ENCODE measurements around the gene GRIA4. TPM values are rescaled to one million over a fixed set of nuclear protein-coding genes. Genes with fewer than 3 reads are reported as not detected.

GRIA4 gene
- total and polyA plus RNA-seq, 4 donors, result not detected

DNA sequence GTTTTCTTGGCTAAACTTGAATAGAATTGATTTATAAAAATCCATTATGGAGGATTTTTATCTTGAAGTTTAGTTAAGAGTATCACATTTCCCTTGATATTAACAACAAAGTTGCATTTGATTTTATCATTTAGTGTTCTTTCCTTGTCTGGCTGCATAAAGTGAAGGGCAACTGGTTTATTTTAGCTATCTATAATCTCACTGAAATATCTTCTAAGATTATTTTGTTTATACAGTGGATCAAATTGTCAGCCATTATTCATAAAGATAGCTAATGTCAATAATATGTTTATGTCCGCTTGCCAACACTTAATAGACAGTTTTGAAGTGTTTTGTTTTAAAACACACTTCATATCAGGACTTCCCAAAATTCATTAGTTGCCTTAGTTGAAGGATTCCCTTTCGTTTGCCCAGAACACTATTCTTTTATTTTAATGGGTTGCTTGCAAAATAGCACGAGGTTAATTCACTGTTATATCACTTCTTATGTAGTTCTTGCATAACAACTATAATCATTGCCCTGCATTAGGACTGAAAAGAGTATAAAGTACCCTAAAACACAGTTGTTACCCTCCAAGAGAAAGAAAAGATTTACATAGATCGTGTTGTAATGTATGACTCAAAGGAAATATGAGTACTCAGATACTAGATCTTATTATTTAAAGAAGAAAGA lies 339.2 kb downstream of the GRIA4 start (continued):
- TF ChIP-seq, protein P1, sequence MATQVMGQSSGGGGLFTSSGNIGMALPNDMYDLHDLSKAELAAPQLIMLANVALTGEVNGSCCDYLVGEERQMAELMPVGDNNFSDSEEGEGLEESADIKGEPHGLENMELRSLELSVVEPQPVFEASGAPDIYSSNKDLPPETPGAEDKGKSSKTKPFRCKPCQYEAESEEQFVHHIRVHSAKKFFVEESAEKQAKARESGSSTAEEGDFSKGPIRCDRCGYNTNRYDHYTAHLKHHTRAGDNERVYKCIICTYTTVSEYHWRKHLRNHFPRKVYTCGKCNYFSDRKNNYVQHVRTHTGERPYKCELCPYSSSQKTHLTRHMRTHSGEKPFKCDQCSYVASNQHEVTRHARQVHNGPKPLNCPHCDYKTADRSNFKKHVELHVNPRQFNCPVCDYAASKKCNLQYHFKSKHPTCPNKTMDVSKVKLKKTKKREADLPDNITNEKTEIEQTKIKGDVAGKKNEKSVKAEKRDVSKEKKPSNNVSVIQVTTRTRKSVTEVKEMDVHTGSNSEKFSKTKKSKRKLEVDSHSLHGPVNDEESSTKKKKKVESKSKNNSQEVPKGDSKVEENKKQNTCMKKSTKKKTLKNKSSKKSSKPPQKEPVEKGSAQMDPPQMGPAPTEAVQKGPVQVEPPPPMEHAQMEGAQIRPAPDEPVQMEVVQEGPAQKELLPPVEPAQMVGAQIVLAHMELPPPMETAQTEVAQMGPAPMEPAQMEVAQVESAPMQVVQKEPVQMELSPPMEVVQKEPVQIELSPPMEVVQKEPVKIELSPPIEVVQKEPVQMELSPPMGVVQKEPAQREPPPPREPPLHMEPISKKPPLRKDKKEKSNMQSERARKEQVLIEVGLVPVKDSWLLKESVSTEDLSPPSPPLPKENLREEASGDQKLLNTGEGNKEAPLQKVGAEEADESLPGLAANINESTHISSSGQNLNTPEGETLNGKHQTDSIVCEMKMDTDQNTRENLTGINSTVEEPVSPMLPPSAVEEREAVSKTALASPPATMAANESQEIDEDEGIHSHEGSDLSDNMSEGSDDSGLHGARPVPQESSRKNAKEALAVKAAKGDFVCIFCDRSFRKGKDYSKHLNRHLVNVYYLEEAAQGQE (IDR thresholded peaks at IDR 0.05), result no peak
- TF ChIP-seq, protein P2, sequence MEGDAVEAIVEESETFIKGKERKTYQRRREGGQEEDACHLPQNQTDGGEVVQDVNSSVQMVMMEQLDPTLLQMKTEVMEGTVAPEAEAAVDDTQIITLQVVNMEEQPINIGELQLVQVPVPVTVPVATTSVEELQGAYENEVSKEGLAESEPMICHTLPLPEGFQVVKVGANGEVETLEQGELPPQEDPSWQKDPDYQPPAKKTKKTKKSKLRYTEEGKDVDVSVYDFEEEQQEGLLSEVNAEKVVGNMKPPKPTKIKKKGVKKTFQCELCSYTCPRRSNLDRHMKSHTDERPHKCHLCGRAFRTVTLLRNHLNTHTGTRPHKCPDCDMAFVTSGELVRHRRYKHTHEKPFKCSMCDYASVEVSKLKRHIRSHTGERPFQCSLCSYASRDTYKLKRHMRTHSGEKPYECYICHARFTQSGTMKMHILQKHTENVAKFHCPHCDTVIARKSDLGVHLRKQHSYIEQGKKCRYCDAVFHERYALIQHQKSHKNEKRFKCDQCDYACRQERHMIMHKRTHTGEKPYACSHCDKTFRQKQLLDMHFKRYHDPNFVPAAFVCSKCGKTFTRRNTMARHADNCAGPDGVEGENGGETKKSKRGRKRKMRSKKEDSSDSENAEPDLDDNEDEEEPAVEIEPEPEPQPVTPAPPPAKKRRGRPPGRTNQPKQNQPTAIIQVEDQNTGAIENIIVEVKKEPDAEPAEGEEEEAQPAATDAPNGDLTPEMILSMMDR (IDR thresholded peaks at IDR 0.05; ENCODE audit: low read depth, low read length, missing input control), result no peak
- TF ChIP-seq RAD21 (IDR thresholded peaks at IDR 0.05), result no peak

- DNase-seq (ENCODE audit: low spot score), result no peak
- Histone ChIP-seq H3K9me3 (ENCODE audit: control insufficient read depth in 4 of 4, low read length in 3 of 4) (no peaks in the 10 kb centered on the region), H3K27ac (ENCODE audit: low read depth in 1 of 2, low read length in 2 of 2) (no peak overlapping the region), H3K36me3 (ENCODE audit: control insufficient read depth in 4 of 4, insufficient read depth in 3 of 4, low read depth in 1 of 4, low read length in 3 of 4) (no peaks in the 10 kb centered on the region), H3K4me1 (ENCODE audit: control insufficient read depth in 4 of 4, insufficient read depth in 4 of 4, low read length in 3 of 4) (no peaks in the 10 kb centered on the region), H3K4me3 (ENCODE audit: low read depth in 1 of 3, low read length in 3 of 3) (no peak overlapping the region), H3K27me3 (ENCODE audit: control insufficient read depth in 4 of 4, insufficient read depth in 4 of 4, low read length in 3 of 4) (no peaks in the 10 kb centered on the region), H3K9ac (ENCODE audit: low read depth in 1 of 2, low read length in 2 of 2) (no peak overlapping the region)
- TF ChIP-seq, protein P1 (IDR thresholded peaks at IDR 0.05), result no peak
- TF ChIP-seq RXRA (IDR thresholded peaks at IDR 0.05) (no peak), EGR1 (IDR thresholded peaks at IDR 0.05; ENCODE audit: low read depth in 2 of 2) (no peak), ATF3 (IDR thresholded peaks at IDR 0.05) (no peak), JUND (IDR thresholded peaks at IDR 0.05) (no peak), HNF4A (conservative IDR thresholded peaks at IDR 0.05) (no peak)
- TF ChIP-seq, protein P2 (IDR thresholded peaks at IDR 0.05; ENCODE audit: low read depth, low read length, missing input control), result no peak
- TF ChIP-seq, protein P3, sequence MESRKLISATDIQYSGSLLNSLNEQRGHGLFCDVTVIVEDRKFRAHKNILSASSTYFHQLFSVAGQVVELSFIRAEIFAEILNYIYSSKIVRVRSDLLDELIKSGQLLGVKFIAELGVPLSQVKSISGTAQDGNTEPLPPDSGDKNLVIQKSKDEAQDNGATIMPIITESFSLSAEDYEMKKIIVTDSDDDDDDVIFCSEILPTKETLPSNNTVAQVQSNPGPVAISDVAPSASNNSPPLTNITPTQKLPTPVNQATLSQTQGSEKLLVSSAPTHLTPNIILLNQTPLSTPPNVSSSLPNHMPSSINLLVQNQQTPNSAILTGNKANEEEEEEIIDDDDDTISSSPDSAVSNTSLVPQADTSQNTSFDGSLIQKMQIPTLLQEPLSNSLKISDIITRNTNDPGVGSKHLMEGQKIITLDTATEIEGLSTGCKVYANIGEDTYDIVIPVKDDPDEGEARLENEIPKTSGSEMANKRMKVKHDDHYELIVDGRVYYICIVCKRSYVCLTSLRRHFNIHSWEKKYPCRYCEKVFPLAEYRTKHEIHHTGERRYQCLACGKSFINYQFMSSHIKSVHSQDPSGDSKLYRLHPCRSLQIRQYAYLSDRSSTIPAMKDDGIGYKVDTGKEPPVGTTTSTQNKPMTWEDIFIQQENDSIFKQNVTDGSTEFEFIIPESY (IDR thresholded peaks at IDR 0.05), result no peak
Measured at GRCh38 chr11:105953886-105954285, 344.0 kb downstream of the GRIA4 start.

Measured in liver (tissue), 9 donors.